Astrocyte (in vitro differentiated cells and primary cell): ENCODE data around the gene WNT3A.

Source experiments
- CTCF ChIP-seq: IDR thresholded peaks from 2 replicates; pipeline ENCODE4 v1.5.1; 2011; ENCODE audit warnings: low read depth, mild to moderate bottlenecking, inconsistent platforms, low read length, moderate library complexity; ENCODE audit not compliant: insufficient read depth
- EZH2 ChIP-seq: IDR thresholded peaks from 2 replicates; pipeline ENCODE4 v1.6.1; 2012; ENCODE audit warnings: mild to moderate bottlenecking, low read length, inconsistent platforms; ENCODE audit not compliant: insufficient read depth

- TF ChIP-seq CTCF (no peak), EZH2 (no peak)
Observed at GRCh38 chr1:227998374-227999055, 8.3 kb upstream of the WNT3A start.
